Body of pancreas (tissue), 4 donors: ENCODE results near the gene MAB21L4.

Experiments used
- POLR2A ChIP-seq, 3 donors: fragments of 450-650 bp; IDR thresholded peaks; one replicate each; pipeline ENCODE4 v1.6.1; 2016; ENCODE audit warnings: antibody characterized with exemption in 3 of 3, mild to moderate bottlenecking in 2 of 3
- TF ChIP-seq, protein P1 (sequence below), 7 experiments: fragments of 450-650 bp in 4 of 7; fragments of 200-600 bp in 3 of 7; sonication (generic) in 3 of 7; IDR thresholded peaks; one replicate each; pipeline ENCODE4 v1.5.1; 2016 to 2019; ENCODE audit warnings: antibody characterized with exemption in 7 of 7

DNA sequence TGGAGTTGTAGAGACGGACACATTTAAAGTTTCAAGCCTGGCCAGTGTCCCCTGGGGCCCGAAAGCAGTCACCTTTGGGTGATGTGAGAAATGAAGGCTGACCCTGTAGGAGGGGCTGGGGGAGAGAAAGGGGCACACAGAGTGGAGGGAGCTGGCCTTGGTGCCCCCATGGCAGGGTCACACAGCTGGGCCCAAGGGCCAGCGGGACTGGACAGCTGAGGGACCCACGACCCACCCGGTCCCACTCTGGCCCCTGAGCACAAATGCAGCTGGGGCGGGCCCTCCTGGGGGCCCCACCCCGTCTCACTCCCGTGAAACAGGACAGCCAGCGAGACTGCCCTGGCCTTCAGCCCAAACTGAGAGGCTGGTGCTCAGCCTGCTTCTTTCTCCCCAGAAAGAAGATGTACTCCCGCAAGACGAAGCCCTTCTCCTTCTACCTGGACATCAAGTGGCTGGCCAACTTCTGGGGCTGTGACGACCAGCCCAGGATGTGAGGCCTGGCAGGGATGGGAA is 21.2 kb downstream of the MAB21L4 start:
- TF ChIP-seq, protein P1, sequence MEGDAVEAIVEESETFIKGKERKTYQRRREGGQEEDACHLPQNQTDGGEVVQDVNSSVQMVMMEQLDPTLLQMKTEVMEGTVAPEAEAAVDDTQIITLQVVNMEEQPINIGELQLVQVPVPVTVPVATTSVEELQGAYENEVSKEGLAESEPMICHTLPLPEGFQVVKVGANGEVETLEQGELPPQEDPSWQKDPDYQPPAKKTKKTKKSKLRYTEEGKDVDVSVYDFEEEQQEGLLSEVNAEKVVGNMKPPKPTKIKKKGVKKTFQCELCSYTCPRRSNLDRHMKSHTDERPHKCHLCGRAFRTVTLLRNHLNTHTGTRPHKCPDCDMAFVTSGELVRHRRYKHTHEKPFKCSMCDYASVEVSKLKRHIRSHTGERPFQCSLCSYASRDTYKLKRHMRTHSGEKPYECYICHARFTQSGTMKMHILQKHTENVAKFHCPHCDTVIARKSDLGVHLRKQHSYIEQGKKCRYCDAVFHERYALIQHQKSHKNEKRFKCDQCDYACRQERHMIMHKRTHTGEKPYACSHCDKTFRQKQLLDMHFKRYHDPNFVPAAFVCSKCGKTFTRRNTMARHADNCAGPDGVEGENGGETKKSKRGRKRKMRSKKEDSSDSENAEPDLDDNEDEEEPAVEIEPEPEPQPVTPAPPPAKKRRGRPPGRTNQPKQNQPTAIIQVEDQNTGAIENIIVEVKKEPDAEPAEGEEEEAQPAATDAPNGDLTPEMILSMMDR (IDR thresholded peaks at IDR 0.05), result no peak
- TF ChIP-seq POLR2A (IDR thresholded peaks at IDR 0.05), result no peak
